NOMO-1 treated with DMSO at 0.1 percent for 48 hours (cell line): Measurements from ENCODE around the gene PTPRQ.
"Not testable (repeated sequence)": the region's sequence is repeated elsewhere in the genome, so short reads cannot be mapped to it uniquely, and the experiment has no call there.

Source experiments
- DNase-seq: peaks from one replicate; lab custom pipeline; 2025; ENCODE audit not compliant: unreplicated experiment; lab: John Stamatoyannopoulos, UW

PTPRQ gene

GRCh38 chr12:80443974-80444666 lies at the start of gene PTPRQ:
Gene PTPRQ (plus strand): TSS chr12:80444235. CDS start chr12:80444346, 111 bp downstream.
- no peak for DNase-seq

GRCh38 chr12:80400571-80400991 lies 43.5 kb upstream of the PTPRQ start:
- DNase-seq: no peak

- no peak for DNase-seq
These were observed 42.8 kb upstream of the PTPRQ start for GRCh38 chr12:80401191-80401590.

- no peak for DNase-seq
These were observed 39.4 kb upstream of the PTPRQ start for GRCh38 chr12:80404629-80405028.

- DNase-seq: peak; percentile 28
These were observed 37.8 kb upstream of the PTPRQ start for GRCh38 chr12:80406253-80406652.

- DNase-seq: no peak
These were observed 32.2 kb upstream of the PTPRQ start for GRCh38 chr12:80411787-80412186.

GRCh38 chr12:80412343-80412953 lies 31.6 kb upstream of the PTPRQ start:
- DNase-seq: peak; percentile 64

- no peak for DNase-seq
These were observed 30.6 kb upstream of the PTPRQ start for GRCh38 chr12:80413462-80413861.

- no peak for DNase-seq
These were observed 28.6 kb upstream of the PTPRQ start for GRCh38 chr12:80415466-80415865.

- DNase-seq: peak; percentile 28
These were observed 24.4 kb upstream of the PTPRQ start for GRCh38 chr12:80419644-80420043.

GRCh38 chr12:80420075-80420474 lies 24.0 kb upstream of the PTPRQ start:
- no peak for DNase-seq

- DNase-seq: no peak
These were observed 21.5 kb upstream of the PTPRQ start for GRCh38 chr12:80422550-80422949.

GRCh38 chr12:80432061-80432460 lies 12.0 kb upstream of the PTPRQ start:
- DNase-seq: no peak

GRCh38 chr12:80441921-80442320 lies 2.1 kb upstream of the PTPRQ start:
- no peak for DNase-seq

GRCh38 chr12:80442426-80443222 lies 1.4 kb upstream of the PTPRQ start:
- DNase-seq: no peak

- DNase-seq: no peak
These were observed 1.2 kb downstream of the PTPRQ start for GRCh38 chr12:80445083-80445793.

- no peak for DNase-seq
These were observed 12.5 kb downstream of the PTPRQ start for GRCh38 chr12:80456513-80456912.

GRCh38 chr12:80460972-80461371 lies 16.9 kb downstream of the PTPRQ start:
- DNase-seq: no peak

- DNase-seq: not testable (repeated sequence)
These were observed 17.8 kb downstream of the PTPRQ start for GRCh38 chr12:80461851-80462250.

- no peak for DNase-seq
These were observed 25.6 kb downstream of the PTPRQ start for GRCh38 chr12:80469681-80470080.

- DNase-seq: no peak
These were observed 26.4 kb downstream of the PTPRQ start for GRCh38 chr12:80470403-80470802.
